ENCODE data around the gene TBC1D24. TPM values are rescaled to one million over a fixed set of nuclear protein-coding genes. Genes with fewer than 3 reads are reported as not detected.

Gene TBC1D24
- total RNA-seq, 1 experiment from 2014 or later, result 24.6 TPM

GRCh38 chr16:2511996-2512734, 37.2 kb downstream of the TBC1D24 start:
- intact Hi-C loops (cut with micrococcal nuclease), result no loop called here
- DNase-seq (ENCODE audit: low read depth, low spot score) (no peak), ATAC-seq (no peak)
- Histone ChIP-seq H3K4me1 (ENCODE audit: control insufficient read depth in 1 of 2, insufficient read depth in 2 of 2, low read length in 2 of 2) (peaks cover 20 to 37% of the 10 kb centered on the region in 2 experiments), H3K27ac (ENCODE audit: low read depth, low read length) (no peak overlapping the region; the same call in 1 of the 2 replicates), H2AFZ (ENCODE audit: low read depth, low read length, poor library complexity, severe bottlenecking) (no peak overlapping the region), H3K27me3 (ENCODE audit: insufficient read depth, low read length) (no peaks in the 10 kb centered on the region), H3K9ac (ENCODE audit: low read length) (0 out of 2 replicates have a peak overlapping the region, but pooled peaks have one; percentile 1), H3K4me2 (ENCODE audit: low read length) (no peak overlapping the region), H3K9me3 (ENCODE audit: control insufficient read depth in 1 of 2, insufficient read depth in 1 of 2, low read depth in 1 of 2, low read length in 2 of 2) (no peaks in the 10 kb centered on the region), H3K36me3 (ENCODE audit: control insufficient read depth in 1 of 2, insufficient read depth in 2 of 2, low read length in 2 of 2) (no peaks in the 10 kb centered on the region), H4K20me1 (ENCODE audit: insufficient read depth) (peaks cover 5% of the 10 kb centered on the region; the same call in 1 of the 2 replicates), H3K4me3 (replicated peaks in 1 of 2; ENCODE audit: low read depth in 1 of 2, low read length in 2 of 2) (no peak overlapping the region), H3K9me2 (ENCODE audit: insufficient read depth) (no peaks in the 10 kb centered on the region), H3K79me2 (ENCODE audit: insufficient read depth, low read length) (peaks cover 34% of the 10 kb centered on the region)
- no TSS peak for BruUV-seq (replicated peaks)
- TF ChIP-seq JUND (IDR thresholded peaks at IDR 0.05) (no peak), EZH2 (IDR thresholded peaks at IDR 0.05) (no peak), POLR2A (IDR thresholded peaks at IDR 0.05; ENCODE audit: borderline replicate concordance, extremely low read depth, insufficient read depth, insufficient read length) (no peak), SRF (IDR thresholded peaks at IDR 0.05; ENCODE audit: low read depth) (no peak), RAD21 (IDR thresholded peaks at IDR 0.05; ENCODE audit: low read depth) (no peak), POLR2AphosphoS5 (IDR thresholded peaks at IDR 0.05; ENCODE audit: low read depth, low read length) (no peak), CEBPB (IDR thresholded peaks at IDR 0.05; ENCODE audit: low read depth) (no peak)
- ChIA-PET RAD21 (ENCODE audit: low non-redundant PET in 1 of 2, low total read pairs in 2 of 2, uncharacterized antibody in 2 of 2, unreplicated experiment in 2 of 2) (no interaction called here), POLR2A (no interaction called here), CTCF (interaction anchor here (0.5 to 1.1 kb wide), 2 partner anchors 11 to 26 kb away, joined by 3 to 5 read pairs; partner anchors contain the start of gene PDPK1)

- DNase-seq (ENCODE audit: low read depth, low spot score) (no peak), ATAC-seq (peak; percentile 19; the same call in 1 of the 2 replicates)
- Histone ChIP-seq H2AFZ (ENCODE audit: low read depth, low read length, poor library complexity, severe bottlenecking) (no peak overlapping the region), H3K27me3 (ENCODE audit: insufficient read depth, low read length) (no peaks in the 10 kb centered on the region), H3K9me2 (ENCODE audit: insufficient read depth) (no peaks in the 10 kb centered on the region), H3K4me1 (ENCODE audit: control insufficient read depth in 1 of 2, insufficient read depth in 2 of 2, low read length in 2 of 2) (peaks cover 20 to 39% of the 10 kb centered on the region in 2 experiments), H3K9ac (ENCODE audit: low read length) (peak overlapping the region; percentile 95), H3K36me3 (ENCODE audit: control insufficient read depth in 1 of 2, insufficient read depth in 2 of 2, low read length in 2 of 2) (no peaks in the 10 kb centered on the region), H3K9me3 (ENCODE audit: control insufficient read depth in 1 of 2, insufficient read depth in 1 of 2, low read depth in 1 of 2, low read length in 2 of 2) (no peaks in the 10 kb centered on the region), H3K79me2 (ENCODE audit: insufficient read depth, low read length) (peaks cover 41% of the 10 kb centered on the region), H3K4me3 (replicated peaks in 1 of 2; ENCODE audit: low read depth in 1 of 2, low read length in 2 of 2) (peak overlapping the region; percentile 30 to 95), H3K4me2 (ENCODE audit: low read length) (peak overlapping the region; percentile 98), H3K27ac (ENCODE audit: low read depth, low read length) (peak overlapping the region; percentile 98), H4K20me1 (ENCODE audit: insufficient read depth) (peaks cover 5% of the 10 kb centered on the region; the same call in 1 of the 2 replicates)
- ChIA-PET RAD21 (ENCODE audit: low non-redundant PET in 1 of 2, low total read pairs in 2 of 2, uncharacterized antibody in 2 of 2, unreplicated experiment in 2 of 2) (no interaction called here), POLR2A (no interaction called here), CTCF (interaction anchor here (0.5 kb wide), 1 partner anchor 25 kb away, joined by 3 read pairs; the partner anchor contains the start of gene PDPK1)
- intact Hi-C loops (cut with micrococcal nuclease), result no loop called here
- BruUV-seq (replicated peaks), result no TSS peak
- TF ChIP-seq YY1 (IDR thresholded peaks at IDR 0.05; ENCODE audit: extremely low read depth, insufficient replicate concordance, low read depth, low read length) (no peak), EZH2phosphoT487 (IDR thresholded peaks at IDR 0.05; ENCODE audit: borderline replicate concordance) (no peak), REST (IDR thresholded peaks at IDR 0.05; ENCODE audit: low read depth) (no peak), ZFX (IDR thresholded peaks at IDR 0.05) (no peak), CTCF (IDR thresholded peaks at IDR 0.05 in 2 of 3, conservative IDR thresholded peaks at IDR 0.05 in 1 of 3; ENCODE audit: borderline replicate concordance in 1 of 3, insufficient read depth in 1 of 3, low read depth in 2 of 3, low read length in 2 of 3) (no peak; a peak in 1 of 6 replicates), RAD21 (IDR thresholded peaks at IDR 0.05; ENCODE audit: low read depth) (no peak), EZH2 (IDR thresholded peaks at IDR 0.05) (no peak), SIN3A (IDR thresholded peaks at IDR 0.05; ENCODE audit: low read depth) (no peak)
Observed at GRCh38 chr16:2512735-2513404, 37.9 kb downstream of the TBC1D24 start.
